WTC11 (cell line): ENCODE results near the gene SNCAIP. TPM values are rescaled to one million over a fixed set of nuclear protein-coding genes. Genes with fewer than 3 reads are reported as not detected.

ENCODE experiments used
- ATAC-seq: fragments of 200-7000 bp; cut with Tn5 transposase; 2 replicates; pipeline ENCODE4 v1.10.0; 2021; ENCODE audit warnings: mild to moderate bottlenecking, moderate library complexity
- CTCF ChIA-PET: fragments of 300-600 bp; sonication (Branson Sonifier 250); formaldehyde crosslinking; loops from one replicate; lab custom pipeline; 2021; ENCODE audit warnings: antibody characterized with exemption; lab: Charles Lee
- POLR2A ChIA-PET: fragments of 350-600 bp; sonication (Branson Sonifier 250); formaldehyde crosslinking; loops from one replicate; lab custom pipeline; 2021; ENCODE audit warnings: antibody characterized with exemption; lab: Charles Lee
- DNase-seq: peaks from one replicate; pipeline ENCODE4 v3.0.0; 2021; ENCODE audit warnings: low spot score
- H3K27ac Mint-ChIP-seq: 2 replicates; pipeline ENCODE4 v1.8.0; 2021; ENCODE audit warnings: mixed read lengths
- H3K27me3 Mint-ChIP-seq: 2 replicates; pipeline ENCODE4 v1.8.0; 2021; ENCODE audit warnings: low read depth, mild to moderate bottlenecking, moderate library complexity, mixed read lengths
- H3K36me3 Mint-ChIP-seq: 2 replicates; pipeline ENCODE4 v1.8.0; 2021; ENCODE audit warnings: mixed read lengths
- H3K4me1 Mint-ChIP-seq: 2 replicates; pipeline ENCODE4 v1.8.0; 2022; ENCODE audit warnings: mixed read lengths
- H3K4me3 Mint-ChIP-seq: 2 replicates; pipeline ENCODE4 v1.8.0; 2021; ENCODE audit warnings: mild to moderate bottlenecking, moderate library complexity, mixed read lengths
- H3K9me3 Mint-ChIP-seq: 2 replicates; pipeline ENCODE4 v1.8.0; 2021; ENCODE audit warnings: mixed read lengths
- AR ChIP-seq: fragments of 250-450 bp; sonication (Bioruptor Pico); IDR thresholded peaks from 2 replicates; pipeline ENCODE4 v1.9.0; 2021; ENCODE audit warnings: mild to moderate bottlenecking
- CDX4 ChIP-seq: fragments of 250-450 bp; sonication (Bioruptor Pico); IDR thresholded peaks from 2 replicates; pipeline ENCODE4 v1.9.0; 2021; ENCODE audit warnings: moderate library complexity, mild to moderate bottlenecking, inconsistent platforms, borderline replicate concordance
- E2F4 ChIP-seq: sonication (generic); formaldehyde crosslinking; IDR thresholded peaks from 2 replicates; pipeline ENCODE4 v1.8.1; 2022; ENCODE audit warnings: low read depth, mild to moderate bottlenecking, moderate library complexity, missing genetic modification reagents, borderline replicate concordance
- ERG ChIP-seq: fragments of 250-450 bp; sonication (Bioruptor Pico); IDR thresholded peaks from 2 replicates; pipeline ENCODE4 v1.8.0; 2021; ENCODE audit warnings: mild to moderate bottlenecking
- NFYB ChIP-seq: sonication (generic); formaldehyde crosslinking; conservative IDR thresholded peaks from 2 replicates; pipeline ENCODE4 v1.8.0; 2022; ENCODE audit warnings: low read depth, missing genetic modification reagents
- OVOL2 ChIP-seq: fragments of 250-450 bp; sonication (Bioruptor Pico); IDR thresholded peaks from 2 replicates; pipeline ENCODE4 v1.9.0; 2021; ENCODE audit warnings: mild to moderate bottlenecking, borderline replicate concordance
- PRDM15 ChIP-seq: sonication (generic); formaldehyde crosslinking; IDR thresholded peaks from 2 replicates; pipeline ENCODE4 v1.8.0; 2022; ENCODE audit warnings: missing genetic modification reagents
- PRRX2 ChIP-seq: fragments of 250-450 bp; sonication (Bioruptor Pico); IDR thresholded peaks from 2 replicates; pipeline ENCODE4 v1.8.0; 2021; ENCODE audit warnings: mild to moderate bottlenecking
- RORB ChIP-seq: fragments of 250-450 bp; sonication (Bioruptor Pico); IDR thresholded peaks from 2 replicates; pipeline ENCODE4 v1.9.0; 2021; ENCODE audit warnings: mild to moderate bottlenecking
- SP1 ChIP-seq: sonication (generic); formaldehyde crosslinking; conservative IDR thresholded peaks from 2 replicates; pipeline ENCODE4 v1.8.1; 2022; ENCODE audit warnings: missing genetic modification reagents
- USF1 ChIP-seq: sonication (generic); formaldehyde crosslinking; IDR thresholded peaks from 2 replicates; pipeline ENCODE4 v1.8.0; 2022; ENCODE audit warnings: mild to moderate bottlenecking, missing genetic modification reagents
- USF2 ChIP-seq: sonication (generic); formaldehyde crosslinking; IDR thresholded peaks from 2 replicates; pipeline ENCODE4 v1.8.1; 2023; ENCODE audit warnings: mild to moderate bottlenecking, missing genetic modification reagents, moderate library complexity
- ZMAT4 ChIP-seq: fragments of 250-450 bp; sonication (Bioruptor Pico); IDR thresholded peaks from 2 replicates; pipeline ENCODE4 v1.9.0; 2021; ENCODE audit warnings: mild to moderate bottlenecking
- ZNF121 ChIP-seq: sonication (generic); formaldehyde crosslinking; IDR thresholded peaks from 2 replicates; pipeline ENCODE4 v1.8.0; 2023; ENCODE audit warnings: missing genetic modification reagents
- total RNA-seq: library from RNA; stranded (reverse); gene quantifications from 3 replicates; pipeline ENCODE4 v1.2.3, GENCODE V29; 2021

Gene SNCAIP
- total RNA-seq, 1 experiment from 2014 or later = 10.0 TPM

GRCh38 chr5:122465994-122466393, 154.0 kb downstream of the SNCAIP start:
- POLR2A ChIA-PET = no interaction called here
- H3K9me3 Mint-ChIP-seq = peaks cover 5% of the 10 kb centered on the region
- CTCF ChIA-PET = no interaction called here
- TF ChIP-seq OVOL2 (CRISPR knock-in tag) (no peak), ZNF121 (CRISPR knock-in tag) (no peak), RORB (CRISPR knock-in tag) (no peak), AR (CRISPR knock-in tag) (no peak), PRRX2 (CRISPR knock-in tag) (no peak), CDX4 (no peak), ZMAT4 (no peak)
- TF ChIP-seq, all 79 proteins: peak for 0
- Mint-ChIP-seq H3K36me3 (peaks cover 10% of the 10 kb centered on the region; the same call in 1 of the 2 replicates), H3K4me3 (no peak overlapping the region), H3K4me1 (peaks cover 69% of the 10 kb centered on the region), H3K27me3 (no peaks in the 10 kb centered on the region), H3K27ac (no peak overlapping the region)
- 0 out of 2 replicates have a peak, but pooled peaks have one; percentile 44 for ATAC-seq
- no peak for DNase-seq

GRCh38 chr5:122468351-122469116, 156.5 kb downstream of the SNCAIP start:
- DNase-seq (no peak), ATAC-seq (no peak)
- Mint-ChIP-seq H3K36me3 (peaks cover 10% of the 10 kb centered on the region; the same call in 1 of the 2 replicates), H3K9me3 (peaks cover 5% of the 10 kb centered on the region), H3K4me1 (peaks cover 75% of the 10 kb centered on the region), H3K4me3 (no peak overlapping the region), H3K27ac (no peak overlapping the region), H3K27me3 (no peaks in the 10 kb centered on the region)
- TF ChIP-seq NFYB (peak; percentile 75), USF1 (CRISPR knock-in tag) (0 out of 2 replicates have a peak, but pooled peaks have one; percentile 36), PRDM15 (CRISPR knock-in tag) (no peak), E2F4 (CRISPR knock-in tag) (no peak), ERG (CRISPR knock-in tag) (no peak), SP1 (no peak), USF2 (CRISPR knock-in tag) (peak; percentile 66)
- CTCF ChIA-PET = interaction anchor here (0.6 kb wide), 1 partner anchor 44 kb away, joined by 3 read pairs; no protein-coding TSS in a partner anchor
- POLR2A ChIA-PET = no interaction called here
